ENCODE measurements around the gene N4BP2.
"Not testable (repeated sequence)": the region's sequence is repeated elsewhere in the genome, so short reads cannot be mapped to it uniquely, and the experiment has no call there.

The N4BP2 gene

GRCh38 chr4:40056716-40057585, at the start of gene N4BP2:
TSS of gene N4BP2 (plus strand) at chr4:40056850. CDS start at chr4:40097341, 40,491 bp downstream.
- peak; percentile 31 to 77 for DNase-seq

GRCh38 chr4:40016007-40016406, 40.6 kb upstream of the N4BP2 start:
- no peak for DNase-seq

GRCh38 chr4:40020221-40020620, 36.4 kb upstream of the N4BP2 start:
- DNase-seq: no peak

- not testable (repeated sequence) for DNase-seq
Observed at GRCh38 chr4:40021116-40021515, 35.5 kb upstream of the N4BP2 start.

- not testable (repeated sequence) for DNase-seq
Observed at GRCh38 chr4:40024049-40024448, 32.6 kb upstream of the N4BP2 start.

- no peak for DNase-seq
Observed at GRCh38 chr4:40032785-40033184, 23.9 kb upstream of the N4BP2 start.

GRCh38 chr4:40033613-40034012, 23.0 kb upstream of the N4BP2 start:
- DNase-seq: no peak

GRCh38 chr4:40038977-40039376, 17.7 kb upstream of the N4BP2 start:
- peak in 1 of 2 experiments; percentile 16 for DNase-seq

- DNase-seq: no peak
Observed at GRCh38 chr4:40040908-40041307, 15.7 kb upstream of the N4BP2 start.

GRCh38 chr4:40043786-40044185, 12.9 kb upstream of the N4BP2 start:
- no peak for DNase-seq

GRCh38 chr4:40046311-40046980, 10.2 kb upstream of the N4BP2 start:
- DNase-seq: no peak

- no peak for DNase-seq
Observed at GRCh38 chr4:40053161-40053560, 3.5 kb upstream of the N4BP2 start.

GRCh38 chr4:40055511-40055862, 1.2 kb upstream of the N4BP2 start:
- DNase-seq: peak in 1 of 2 experiments; percentile 63

- DNase-seq: peak; percentile 64 to 70
Observed at GRCh38 chr4:40055863-40056715, 561 bp upstream of the N4BP2 start.

- DNase-seq: peak; percentile 85 to 96
Observed at GRCh38 chr4:40057586-40058091, 989 bp downstream of the N4BP2 start.

GRCh38 chr4:40058121-40058520, 1.5 kb downstream of the N4BP2 start:
- no peak for DNase-seq

GRCh38 chr4:40058854-40059253, 2.2 kb downstream of the N4BP2 start:
- DNase-seq: no peak

GRCh38 chr4:40059362-40059761, 2.7 kb downstream of the N4BP2 start:
- no peak for DNase-seq

GRCh38 chr4:40065010-40065409, 8.4 kb downstream of the N4BP2 start:
- no peak for DNase-seq

- no peak for DNase-seq
Observed at GRCh38 chr4:40066651-40067050, 10.0 kb downstream of the N4BP2 start.

- DNase-seq: no peak
Observed at GRCh38 chr4:40070387-40070786, 13.7 kb downstream of the N4BP2 start.

- DNase-seq: no peak
Observed at GRCh38 chr4:40086421-40086820, 29.8 kb downstream of the N4BP2 start.

GRCh38 chr4:40087799-40088366, 31.2 kb downstream of the N4BP2 start:
- no peak for DNase-seq

Measured in SW 1271 (cell line).